Measurements from ENCODE around the gene VGLL4. TPM values are rescaled to one million over a fixed set of nuclear protein-coding genes. Genes with fewer than 3 reads are reported as not detected.
"Not testable (repeated sequence)": the region's sequence is repeated elsewhere in the genome, so short reads cannot be mapped to it uniquely, and the experiment has no call there.

Gene VGLL4
- total RNA-seq, 4 donors from 2014 or later = 66.8 to 86.5 (median 75.9) TPM

- DNase-seq (ENCODE audit: low spot score in 2 of 2) = no peak
- Histone ChIP-seq H3K27ac (no peak overlapping the region), H3K36me3 (no peaks in the 10 kb centered on the region), H3K4me3 (no peak overlapping the region), H3K27me3 (no peaks in the 10 kb centered on the region), H3K4me1 (no peaks in the 10 kb centered on the region), H3K9me3 (no peaks in the 10 kb centered on the region)
- 87% methylated on average over 8 of the region's 8 CpGs for WGBS
- TF ChIP-seq EP300 (IDR thresholded peaks at IDR 0.05) = no peak
- no peak for TF ChIP-seq POLR2AphosphoS5 (IDR thresholded peaks at IDR 0.05)
- TF ChIP-seq CTCF (IDR thresholded peaks at IDR 0.05) = no peak
- TF ChIP-seq POLR2A (IDR thresholded peaks at IDR 0.05) = no peak
Measured at GRCh38 chr3:11689749-11690148, 46.0 kb upstream of the VGLL4 start.

GRCh38 chr3:11684980-11685379 is 41.3 kb upstream of the VGLL4 start:
- H3K36me3 ChIP-seq; H3K4me1 ChIP-seq; H3K27me3 ChIP-seq; DNase-seq (ENCODE audit: low spot score in 2 of 2); H3K4me3 ChIP-seq; H3K27ac ChIP-seq; H3K9me3 ChIP-seq: not testable (repeated sequence)
- WGBS = 98% methylated on average over 6 of the region's 6 CpGs

GRCh38 chr3:11680509-11680908 is 36.8 kb upstream of the VGLL4 start:
- no peak for TF ChIP-seq CTCF (IDR thresholded peaks at IDR 0.05)
- no peak for TF ChIP-seq POLR2A (IDR thresholded peaks at IDR 0.05)
- TF ChIP-seq POLR2AphosphoS5 (IDR thresholded peaks at IDR 0.05) = no peak
- no peak for TF ChIP-seq EP300 (IDR thresholded peaks at IDR 0.05)
- H3K4me1 ChIP-seq = no peaks in the 10 kb centered on the region
- no peaks in the 10 kb centered on the region for H3K27me3 ChIP-seq
- H3K27ac ChIP-seq = no peak overlapping the region
- H3K4me3 ChIP-seq = no peak overlapping the region
- no peak for DNase-seq (ENCODE audit: low spot score in 2 of 2)
- WGBS = 90% methylated on average over 14 of the region's 14 CpGs
- H3K36me3 ChIP-seq = peaks cover 14% of the 10 kb centered on the region
- no peaks in the 10 kb centered on the region for H3K9me3 ChIP-seq

- Histone ChIP-seq H3K4me3 (no peak overlapping the region), H3K27ac (no peak overlapping the region), H3K4me1 (no peaks in the 10 kb centered on the region), H3K27me3 (no peaks in the 10 kb centered on the region), H3K9me3 (no peaks in the 10 kb centered on the region), H3K36me3 (peaks cover 14% of the 10 kb centered on the region)
- 96% methylated on average over 5 of the region's 5 CpGs for WGBS
- no peak for DNase-seq (ENCODE audit: low spot score in 2 of 2)
- TF ChIP-seq CTCF (IDR thresholded peaks at IDR 0.05) = no peak
Measured at GRCh38 chr3:11679964-11680363, 36.2 kb upstream of the VGLL4 start.

- Histone ChIP-seq H3K4me1 (peaks cover 21% of the 10 kb centered on the region), H3K27me3 (no peaks in the 10 kb centered on the region), H3K9me3 (no peaks in the 10 kb centered on the region), H3K4me3 (no peak overlapping the region), H3K36me3 (no peaks in the 10 kb centered on the region), H3K27ac (no peak overlapping the region)
- WGBS = 37% methylated on average over 3 of the region's 3 CpGs
- TF ChIP-seq EP300 (IDR thresholded peaks at IDR 0.05) (no peak), CTCF (IDR thresholded peaks at IDR 0.05) (no peak), POLR2AphosphoS5 (IDR thresholded peaks at IDR 0.05) (no peak), POLR2A (IDR thresholded peaks at IDR 0.05) (no peak)
- DNase-seq (ENCODE audit: low spot score in 2 of 2) = no peak
Measured at GRCh38 chr3:11672363-11672762, 28.6 kb upstream of the VGLL4 start.

- Histone ChIP-seq H3K9me3 (no peaks in the 10 kb centered on the region), H3K27me3 (no peaks in the 10 kb centered on the region), H3K4me1 (peaks cover 21% of the 10 kb centered on the region), H3K4me3 (no peak overlapping the region), H3K36me3 (no peaks in the 10 kb centered on the region), H3K27ac (no peak overlapping the region)
- 22% methylated on average over 4 of the region's 4 CpGs for WGBS
- DNase-seq (ENCODE audit: low spot score in 2 of 2) = no peak
- TF ChIP-seq CTCF (IDR thresholded peaks at IDR 0.05) (no peak), POLR2AphosphoS5 (IDR thresholded peaks at IDR 0.05) (no peak), POLR2A (IDR thresholded peaks at IDR 0.05) (no peak), EP300 (IDR thresholded peaks at IDR 0.05) (no peak)
Measured at GRCh38 chr3:11671648-11672100, 28.0 kb upstream of the VGLL4 start.
